Cardiac muscle cell (in vitro differentiated cells and primary cell): ENCODE data around the gene TBC1D7. TPM values are rescaled to one million over a fixed set of nuclear protein-coding genes. Genes with fewer than 3 reads are reported as not detected.

Source experiments
- DNase-seq, 2 donors: peaks; one replicate each; pipeline versions ENCODE4 v3.0.0 to v3.0.0-alpha.2; 2010 to 2017; ENCODE audit warnings: low read depth in 1 of 2, low spot score in 1 of 2
- H3K27ac ChIP-seq: fragments of 200-600 bp; sonication (generic); 2 replicates; pipeline ENCODE4 v1.5.1; 2016
- H3K27me3 ChIP-seq: fragments of 200-600 bp; sonication (generic); 2 replicates; pipeline ENCODE4 v1.6.0; 2016; ENCODE audit warnings: control low read depth
- H3K36me3 ChIP-seq: fragments of 200-600 bp; sonication (generic); 2 replicates; pipeline ENCODE4 v1.5.1; 2016; ENCODE audit warnings: control low read depth
- H3K4me1 ChIP-seq: fragments of 200-600 bp; sonication (generic); 2 replicates; pipeline ENCODE4 v1.8.1; 2017; ENCODE audit warnings: low read depth, mild to moderate bottlenecking, mixed run types
- H3K4me3 ChIP-seq: fragments of 200-600 bp; sonication (generic); 2 replicates; pipeline ENCODE4 v1.5.1; 2016; ENCODE audit warnings: mild to moderate bottlenecking
- H3K9me3 ChIP-seq: fragments of 200-600 bp; sonication (generic); 2 replicates; pipeline ENCODE4 v1.5.1; 2017; ENCODE audit warnings: low read depth, mild to moderate bottlenecking, control low read depth
- polyA plus RNA-seq: library from polyadenylated mRNA; unstranded; fragments of >200 nt; fragmentation: Nextera tagmentation; extraction: Ambion mirVana; gene quantifications from 2 replicates; pipeline ENCODE4 v1.2.1, GENCODE V29; 2016
- total RNA-seq: library from RNA; depleted of rRNA; stranded (reverse); fragments of >200 nt; gene quantifications from 2 replicates; pipeline ENCODE4 v1.2.3, GENCODE V29; 2016
- TF ChIP-seq, protein P1 (sequence below): IDR thresholded peaks from 2 replicates; pipeline ENCODE4 v1.5.1; 2012; ENCODE audit warnings: low read depth, mild to moderate bottlenecking, low read length

TBC1D7 gene
- total and polyA plus RNA-seq, 2 experiments from 2014 or later = 36.8 to 84.5 TPM

GRCh38 chr6:13275435-13275989, 52.8 kb downstream of the TBC1D7 start:
- Histone ChIP-seq H3K27ac (no peak overlapping the region), H3K4me3 (no peak overlapping the region), H3K9me3 (no peaks in the 10 kb centered on the region), H3K36me3 (peaks cover 1% of the 10 kb centered on the region), H3K4me1 (no peaks in the 10 kb centered on the region), H3K27me3 (no peaks in the 10 kb centered on the region)
- TF ChIP-seq, protein P1, sequence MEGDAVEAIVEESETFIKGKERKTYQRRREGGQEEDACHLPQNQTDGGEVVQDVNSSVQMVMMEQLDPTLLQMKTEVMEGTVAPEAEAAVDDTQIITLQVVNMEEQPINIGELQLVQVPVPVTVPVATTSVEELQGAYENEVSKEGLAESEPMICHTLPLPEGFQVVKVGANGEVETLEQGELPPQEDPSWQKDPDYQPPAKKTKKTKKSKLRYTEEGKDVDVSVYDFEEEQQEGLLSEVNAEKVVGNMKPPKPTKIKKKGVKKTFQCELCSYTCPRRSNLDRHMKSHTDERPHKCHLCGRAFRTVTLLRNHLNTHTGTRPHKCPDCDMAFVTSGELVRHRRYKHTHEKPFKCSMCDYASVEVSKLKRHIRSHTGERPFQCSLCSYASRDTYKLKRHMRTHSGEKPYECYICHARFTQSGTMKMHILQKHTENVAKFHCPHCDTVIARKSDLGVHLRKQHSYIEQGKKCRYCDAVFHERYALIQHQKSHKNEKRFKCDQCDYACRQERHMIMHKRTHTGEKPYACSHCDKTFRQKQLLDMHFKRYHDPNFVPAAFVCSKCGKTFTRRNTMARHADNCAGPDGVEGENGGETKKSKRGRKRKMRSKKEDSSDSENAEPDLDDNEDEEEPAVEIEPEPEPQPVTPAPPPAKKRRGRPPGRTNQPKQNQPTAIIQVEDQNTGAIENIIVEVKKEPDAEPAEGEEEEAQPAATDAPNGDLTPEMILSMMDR = no peak
- DNase-seq = no peak

DNA sequence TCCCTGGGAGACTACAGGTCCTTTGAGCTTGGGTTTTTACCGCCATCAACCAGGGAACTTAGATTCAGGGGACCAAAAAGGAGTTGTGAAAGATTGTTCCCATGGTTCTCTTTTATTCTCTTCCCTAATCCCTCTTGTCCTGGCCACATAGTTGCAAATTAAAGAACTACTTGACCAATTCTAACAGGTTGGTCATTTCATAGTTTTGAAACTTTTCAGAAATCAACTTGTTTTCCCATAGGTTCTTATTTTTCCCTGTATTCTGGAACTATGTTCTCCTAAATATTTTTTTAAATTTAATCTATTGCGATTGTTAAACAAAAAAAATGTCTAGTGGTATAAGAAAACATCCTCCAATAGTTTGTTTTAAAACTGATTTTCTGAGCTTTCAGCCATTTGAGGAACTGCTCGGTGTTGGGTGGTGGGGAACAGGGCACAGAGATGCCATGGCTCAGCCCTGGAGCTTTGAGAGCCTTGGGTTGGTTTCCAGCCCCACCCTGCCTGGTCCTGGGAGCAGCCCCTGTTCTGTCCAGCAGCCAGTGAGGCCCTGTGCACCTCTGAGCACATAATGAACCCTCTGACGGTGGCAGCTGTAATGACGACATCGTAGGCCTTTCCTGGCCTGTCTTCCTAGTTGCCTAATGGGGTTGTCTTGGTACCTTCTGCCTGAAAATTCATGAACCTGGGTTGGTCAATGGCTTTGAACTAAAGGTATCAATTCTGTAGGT, 53.5 kb downstream of the TBC1D7 start:
- H3K36me3 ChIP-seq = no peaks in the 10 kb centered on the region
- DNase-seq = no peak
- no peaks in the 10 kb centered on the region for H3K27me3 ChIP-seq
- H3K27ac ChIP-seq = no peak overlapping the region
- TF ChIP-seq, protein P1 = no peak
- no peak overlapping the region for H3K4me3 ChIP-seq
- no peaks in the 10 kb centered on the region for H3K9me3 ChIP-seq
- H3K4me1 ChIP-seq = peaks cover 1% of the 10 kb centered on the region

GRCh38 chr6:13273931-13274706, 54.2 kb downstream of the TBC1D7 start:
- H3K36me3 ChIP-seq = no peaks in the 10 kb centered on the region
- H3K27me3 ChIP-seq = no peaks in the 10 kb centered on the region
- peaks cover 9% of the 10 kb centered on the region for H3K4me1 ChIP-seq
- no peaks in the 10 kb centered on the region for H3K9me3 ChIP-seq
- no peak for DNase-seq
- H3K4me3 ChIP-seq = no peak overlapping the region
- TF ChIP-seq, protein P1 = no peak
- H3K27ac ChIP-seq = no peak overlapping the region

DNA sequence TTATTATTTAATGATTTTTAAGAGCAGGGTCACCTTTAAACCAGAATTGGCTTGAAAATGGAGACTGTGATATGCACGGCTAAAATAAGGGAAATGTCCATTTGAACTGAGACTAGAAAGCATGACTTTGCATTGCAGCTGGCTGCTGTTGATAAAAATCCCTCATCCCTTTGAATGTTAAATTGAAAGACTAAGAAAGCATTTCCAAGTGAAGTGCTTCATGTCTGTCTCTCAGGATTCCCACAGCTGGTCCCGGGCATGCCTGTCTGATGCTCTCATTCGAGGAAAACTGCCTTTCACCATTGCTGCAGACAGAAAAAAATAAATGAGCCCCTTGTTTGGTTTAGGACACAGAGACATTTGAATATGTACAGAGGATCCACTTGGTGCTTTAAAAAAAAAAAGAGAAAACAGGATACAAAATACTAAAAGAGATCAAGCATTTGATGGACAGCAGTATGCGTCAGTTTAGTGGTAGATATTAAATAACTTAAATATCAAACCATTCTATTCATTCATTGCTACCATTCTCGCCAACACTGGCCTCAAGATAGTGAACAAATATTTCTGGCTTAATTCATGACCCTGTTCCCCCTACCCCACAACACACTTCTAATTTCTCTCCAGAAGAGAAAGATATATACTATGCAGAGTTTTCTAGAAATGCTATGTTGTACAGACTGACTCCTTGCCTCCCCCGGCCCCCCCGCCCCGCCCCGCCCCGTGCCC, 55.0 kb downstream of the TBC1D7 start:
- DNase-seq = no peak
- Histone ChIP-seq H3K36me3 (no peaks in the 10 kb centered on the region), H3K4me3 (no peak overlapping the region), H3K4me1 (peaks cover 15% of the 10 kb centered on the region), H3K9me3 (no peaks in the 10 kb centered on the region), H3K27me3 (no peaks in the 10 kb centered on the region), H3K27ac (no peak overlapping the region)
- TF ChIP-seq, protein P1 = no peak
